SU-DHL-6 (cell line): ENCODE data around the gene SEC14L5.

Experiments used
- CTCF ChIP-seq: fragments of 200-600 bp; sonication (generic); IDR thresholded peaks from one replicate; pipeline ENCODE4 v1.5.1; 2017; ENCODE audit warnings: antibody characterized with exemption, mild to moderate bottlenecking, low read length, moderate library complexity; ENCODE audit not compliant: insufficient read depth, poor library complexity, severe bottlenecking
- EZH2phosphoT487 ChIP-seq: fragments of 200-600 bp; sonication (generic), shearing (Covaris generic); conservative IDR thresholded peaks from 2 replicates; pipeline ENCODE4 v1.6.1; 2018; ENCODE audit warnings: mild to moderate bottlenecking, antibody characterized with exemption, low read length, moderate library complexity, mixed read lengths

- no peak for TF ChIP-seq CTCF
- TF ChIP-seq EZH2phosphoT487: no peak
These were observed 18.5 kb downstream of the SEC14L5 start for GRCh38 chr16:4976611-4977145.
